SKM-1 (cell line): ENCODE data around the gene CALML5.

Experiments
- DNase-seq: peaks from one replicate; lab custom pipeline; 2025; ENCODE audit not compliant: unreplicated experiment; lab: John Stamatoyannopoulos, UW

CALML5 gene

DNA sequence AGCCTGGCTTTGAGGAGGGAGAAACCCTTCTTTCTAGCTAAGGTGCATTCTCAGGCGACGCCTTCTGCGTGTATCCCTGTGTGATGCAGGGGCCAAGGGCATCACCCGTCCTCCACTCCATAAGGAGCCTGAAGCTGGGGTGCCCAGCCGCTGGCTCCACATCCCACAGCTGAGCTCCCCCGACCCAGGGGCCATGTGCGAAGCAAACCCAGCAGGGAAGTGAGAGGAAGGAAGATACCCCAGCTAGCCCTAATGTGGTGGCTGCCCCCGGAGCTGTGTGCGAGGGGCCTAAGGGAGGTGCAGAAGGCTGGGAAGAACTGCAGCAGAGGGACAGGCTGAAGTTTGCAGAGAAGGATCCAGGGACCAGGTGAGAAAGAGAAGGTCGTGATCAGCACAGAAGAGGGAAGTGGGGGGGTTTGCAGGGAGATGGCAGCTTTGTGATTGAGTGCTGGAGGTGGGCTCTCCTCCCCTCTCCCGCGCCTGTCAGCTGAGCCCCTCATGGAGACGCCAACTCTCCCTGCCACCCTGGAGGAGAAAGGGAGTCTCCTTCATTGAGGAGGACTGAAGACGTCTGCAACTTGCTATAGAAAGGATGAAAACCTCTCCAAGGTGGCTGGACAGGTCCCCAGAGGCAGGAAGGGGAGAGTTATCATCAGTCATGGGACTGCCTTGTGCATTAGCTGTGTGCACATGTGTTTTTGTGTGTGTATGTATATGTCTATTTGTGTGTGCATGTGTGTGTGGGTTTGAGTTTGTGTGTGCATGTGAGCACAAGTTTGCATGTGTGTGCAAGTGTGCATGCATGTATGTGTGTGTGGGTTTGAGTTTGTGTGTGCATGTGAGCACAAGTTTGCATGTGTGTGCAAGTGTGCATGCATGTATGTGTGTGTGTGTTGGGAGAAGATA, 3.5 kb upstream of the CALML5 start:
- no peak for DNase-seq

DNA sequence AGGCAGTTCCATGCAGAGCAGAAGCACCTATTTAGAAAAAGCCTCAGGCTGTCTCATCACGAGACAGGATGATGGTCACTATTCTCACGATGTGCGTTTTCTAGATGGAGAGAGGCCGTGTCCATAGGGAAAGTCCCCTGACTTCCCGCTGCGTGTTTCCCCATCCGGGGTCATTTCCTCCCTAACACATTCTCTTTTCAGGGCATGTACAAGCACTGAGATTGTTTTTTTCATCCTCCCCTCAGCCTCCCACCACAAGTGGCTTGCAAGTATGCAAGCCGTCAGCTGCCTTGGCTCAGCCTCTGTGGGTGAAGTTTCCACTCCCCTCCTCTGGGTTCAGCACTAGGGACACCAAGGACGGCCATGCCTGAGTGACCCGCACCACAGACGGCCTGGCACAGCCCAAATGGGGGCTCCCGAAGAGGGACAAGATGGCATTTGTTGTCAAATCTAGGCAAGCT, 2.7 kb upstream of the CALML5 start:
- no peak for DNase-seq

DNA sequence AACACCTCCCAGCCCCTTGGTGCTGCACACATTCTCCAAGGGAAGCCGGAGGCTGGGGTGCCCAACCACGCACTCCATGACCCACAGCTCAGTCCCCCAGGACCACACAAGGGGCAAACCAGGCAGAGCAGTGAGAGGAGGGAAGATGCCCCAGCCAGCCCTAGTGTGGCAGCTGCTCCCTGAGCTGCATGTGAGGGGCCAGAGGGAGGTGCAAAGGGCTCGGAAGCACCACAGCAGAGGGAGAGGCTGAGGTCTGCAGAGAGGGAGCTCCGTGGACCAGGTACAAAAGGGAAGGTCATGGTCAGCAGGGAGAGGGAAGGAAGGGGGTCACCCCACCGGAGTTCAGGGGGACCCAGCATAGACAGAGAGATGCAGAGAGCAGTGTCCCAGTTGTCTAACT, 1.5 kb upstream of the CALML5 start:
- DNase-seq, result no peak

DNA sequence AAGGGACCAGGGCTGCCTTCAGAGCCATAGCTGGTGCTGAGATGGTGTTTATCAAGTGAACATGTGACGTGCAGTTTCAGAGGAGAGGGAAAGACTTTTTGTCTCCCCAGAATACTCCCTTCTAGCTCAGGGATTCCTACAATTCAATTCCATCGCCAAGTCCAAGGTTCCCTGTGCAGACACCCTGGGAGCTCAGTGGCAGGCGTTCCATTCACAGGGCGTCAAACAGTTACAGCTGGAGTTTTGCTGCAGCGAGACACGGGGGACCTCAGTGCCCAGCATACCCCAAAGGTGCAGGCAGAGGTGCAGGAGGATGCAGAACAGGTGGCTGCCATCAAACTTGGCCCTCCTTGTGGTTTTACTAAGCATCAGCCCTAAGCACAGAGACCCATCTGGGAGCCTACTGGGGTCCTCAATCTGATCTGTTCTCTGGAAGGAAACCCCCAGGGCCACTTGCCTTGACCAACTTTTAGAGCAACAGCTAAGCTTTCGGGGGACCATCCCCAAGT, 846 bp upstream of the CALML5 start:
- no peak for DNase-seq

DNA sequence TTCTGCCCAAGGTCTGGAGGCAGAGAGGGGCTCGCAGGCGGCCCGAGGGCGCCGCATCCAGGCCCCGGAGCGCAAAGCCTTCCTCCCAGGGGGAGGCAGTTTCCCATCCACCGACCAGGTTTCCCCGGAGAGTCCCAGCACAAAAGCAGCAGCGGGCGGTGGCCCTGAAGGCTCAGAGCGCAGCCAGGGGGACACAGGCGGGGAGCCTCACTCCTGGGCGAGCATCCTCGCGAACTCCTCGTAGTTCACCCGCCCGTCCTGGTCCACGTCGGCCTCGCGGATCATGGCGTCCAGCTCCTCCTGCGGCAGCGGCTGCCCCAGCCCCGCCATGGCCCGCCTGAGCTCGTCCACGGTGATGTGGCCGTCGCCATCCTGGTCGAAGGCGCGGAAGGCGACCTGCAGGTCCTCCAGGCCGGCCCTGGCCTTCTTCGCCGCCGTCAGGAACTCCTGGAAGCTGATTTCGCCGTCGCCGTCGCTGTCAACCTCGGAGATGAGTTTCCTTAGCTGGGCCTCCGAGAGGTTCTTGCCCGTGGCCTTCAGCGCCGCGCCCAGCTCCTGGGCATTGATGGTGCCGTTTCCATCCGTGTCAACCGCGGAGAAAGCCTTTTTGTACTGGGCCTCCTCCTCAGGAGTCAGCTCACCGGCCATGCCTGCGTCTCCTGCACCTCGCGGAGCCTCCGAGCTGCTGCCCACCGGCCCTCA, 428 bp downstream of the CALML5 start:
- no peak for DNase-seq

DNA sequence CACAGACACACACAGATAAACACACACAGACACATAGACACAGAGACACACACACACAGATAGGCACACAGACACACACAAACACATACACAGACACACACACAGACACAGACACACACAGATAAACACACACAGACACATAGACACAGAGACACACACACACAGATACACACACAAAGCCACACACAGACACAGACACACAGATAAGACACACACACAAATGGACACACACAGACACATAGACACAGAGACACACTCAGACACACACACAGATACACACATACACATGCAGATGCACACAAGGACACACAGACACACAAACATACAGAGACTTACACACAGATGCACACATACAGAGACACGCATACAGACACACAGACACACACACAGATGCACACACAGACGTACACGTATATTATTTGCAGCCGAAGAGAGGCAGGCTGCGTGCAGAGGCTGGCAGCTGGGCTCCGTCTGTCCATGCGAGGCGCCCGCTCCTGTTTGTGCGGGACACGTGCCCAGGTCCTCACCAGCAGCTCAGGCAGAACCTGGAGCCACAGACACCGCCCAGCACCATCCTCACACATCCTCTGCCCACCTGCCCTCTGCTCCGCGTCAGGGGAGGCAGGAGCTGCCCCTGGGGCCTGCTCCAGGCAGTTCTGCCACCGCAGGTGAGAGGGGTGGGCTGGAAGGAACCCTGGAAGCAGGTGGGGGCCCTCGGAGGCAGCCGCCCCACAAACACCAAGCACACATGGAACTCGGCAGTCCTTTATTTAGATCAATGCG, 1.2 kb downstream of the CALML5 start:
- DNase-seq, result no peak

DNA sequence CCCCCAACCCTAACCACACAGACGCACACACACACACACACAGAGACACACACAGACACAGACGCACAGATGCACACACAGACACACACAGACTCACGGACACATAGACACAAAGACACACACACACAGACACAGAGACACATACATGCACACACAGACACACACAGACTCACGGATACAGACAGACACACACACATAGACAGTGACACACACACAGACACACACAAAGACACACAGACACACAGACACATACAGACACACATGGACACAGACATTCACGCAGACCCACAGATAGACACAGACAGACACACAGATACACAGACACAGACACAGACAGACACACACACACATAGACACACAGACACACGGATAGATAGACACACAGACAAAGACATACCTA, 2.1 kb downstream of the CALML5 start:
- DNase-seq, result no peak

DNA sequence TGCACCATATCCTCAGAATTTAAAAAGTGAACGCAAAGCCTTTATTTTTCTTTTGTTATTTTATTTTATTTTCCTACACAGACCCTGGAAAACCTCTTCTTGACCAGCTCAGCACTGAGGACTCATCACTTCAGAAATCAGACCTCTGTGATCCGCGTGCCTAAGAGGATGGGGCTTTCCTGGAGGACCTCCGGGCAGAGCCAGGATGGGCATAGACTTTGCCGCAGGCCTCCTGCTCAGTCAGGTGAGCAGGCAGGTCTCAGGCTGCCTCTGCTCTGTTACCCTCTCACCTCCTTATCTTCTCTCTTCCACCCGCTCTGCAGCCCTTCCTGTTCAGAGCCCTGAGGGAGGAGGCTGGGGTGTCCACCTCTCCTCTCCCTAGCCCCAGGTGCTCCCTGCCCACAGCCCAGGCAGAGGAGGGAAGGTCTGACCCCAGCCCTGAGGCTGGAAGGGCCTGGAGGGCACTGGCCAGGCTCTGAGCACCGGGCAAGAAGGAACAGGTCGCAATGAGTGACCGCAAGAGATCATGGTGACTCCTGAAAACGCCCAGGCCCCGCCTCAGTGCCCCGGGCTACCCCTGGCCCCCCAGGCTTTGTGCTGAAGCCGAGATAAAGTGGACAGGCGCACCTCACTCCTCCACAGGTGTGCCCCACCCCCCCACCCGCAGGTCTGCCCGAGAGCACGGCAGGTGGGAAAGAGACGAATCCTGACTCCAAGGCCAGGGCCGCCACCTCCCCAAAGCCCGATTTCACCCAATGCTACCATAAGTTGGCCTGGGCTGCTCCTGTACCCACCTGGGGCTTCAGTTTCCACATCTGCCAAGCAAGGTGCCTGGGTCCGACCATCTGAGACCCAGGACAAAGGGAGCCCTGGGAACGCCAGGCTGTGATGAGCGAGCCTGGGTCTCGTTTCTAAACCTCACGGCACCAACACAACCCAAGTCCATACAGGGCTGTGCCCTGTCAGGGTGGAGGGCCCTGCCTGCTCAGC, 2.8 kb downstream of the CALML5 start:
- DNase-seq, result no peak

DNA sequence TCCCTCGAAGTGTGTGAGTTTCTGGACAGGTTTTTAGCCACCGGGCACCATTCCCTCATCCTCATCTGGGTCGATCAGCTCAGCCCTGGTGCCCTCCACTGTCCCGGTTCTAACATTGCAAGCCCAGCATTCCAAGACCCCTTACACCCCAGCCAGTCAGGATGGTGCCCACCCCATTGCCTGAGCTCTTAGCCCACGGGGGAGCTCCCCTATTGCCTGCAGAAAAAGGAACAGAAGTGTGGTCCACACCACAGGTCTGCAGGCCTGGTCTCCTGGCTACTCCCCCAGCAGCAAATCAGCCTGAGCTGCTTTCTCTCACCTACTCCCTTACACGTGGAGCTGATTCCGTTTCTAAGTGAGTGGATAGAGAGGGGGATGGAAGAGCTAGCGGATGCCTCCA, 4.8 kb downstream of the CALML5 start:
- no peak for DNase-seq

DNA sequence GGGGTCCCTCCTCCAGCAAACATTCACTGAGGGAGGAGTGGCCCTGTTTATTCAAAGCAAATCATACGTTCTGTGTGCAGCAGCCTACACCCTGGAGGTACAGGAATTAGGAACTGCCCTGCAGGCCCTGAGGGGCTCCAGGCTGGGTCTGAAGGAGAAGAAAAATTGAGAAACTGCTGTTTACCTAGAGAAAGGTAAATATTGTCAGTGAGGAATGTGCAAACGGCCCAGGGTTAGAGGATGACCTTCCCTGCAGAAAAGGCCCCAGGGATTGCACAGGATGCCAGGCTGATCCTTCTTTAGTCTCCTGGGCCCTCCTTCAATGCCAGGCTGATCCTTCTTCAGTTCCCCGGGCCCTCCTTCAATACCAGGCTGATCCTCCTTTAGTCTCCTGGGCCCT, 5.7 kb downstream of the CALML5 start:
- no peak for DNase-seq

DNA sequence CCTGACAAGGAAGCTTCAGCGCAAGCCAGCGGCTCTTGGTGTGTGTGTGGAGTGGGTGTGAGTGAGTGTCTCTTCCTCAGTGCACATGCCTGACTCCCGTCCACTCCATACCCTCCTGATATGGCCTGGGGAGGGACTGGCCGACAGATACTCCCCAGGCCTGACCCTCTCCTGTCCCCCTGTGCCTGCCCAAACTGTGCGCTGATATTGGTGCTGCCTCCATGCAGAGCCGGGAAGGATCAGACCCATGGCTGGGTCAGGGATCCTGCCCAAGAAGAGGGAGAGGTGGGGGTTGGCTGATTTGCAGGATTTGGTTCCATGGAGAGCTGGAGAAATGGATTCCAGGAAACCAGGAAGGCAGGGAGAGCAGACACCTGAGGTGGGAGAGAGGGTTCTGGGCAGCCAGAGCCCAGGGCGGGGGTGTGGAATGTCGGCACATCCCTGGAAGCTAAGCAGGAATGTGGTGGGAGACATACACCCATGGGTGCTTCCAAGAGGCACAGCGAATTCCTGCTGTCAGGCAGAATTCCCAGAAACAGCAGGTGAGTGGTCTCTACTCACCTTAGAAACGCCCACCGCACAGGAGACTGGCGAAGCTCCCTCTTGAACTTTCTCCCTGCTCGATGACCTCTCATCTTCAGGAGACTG, 6.3 kb downstream of the CALML5 start:
- DNase-seq, result no peak

DNA sequence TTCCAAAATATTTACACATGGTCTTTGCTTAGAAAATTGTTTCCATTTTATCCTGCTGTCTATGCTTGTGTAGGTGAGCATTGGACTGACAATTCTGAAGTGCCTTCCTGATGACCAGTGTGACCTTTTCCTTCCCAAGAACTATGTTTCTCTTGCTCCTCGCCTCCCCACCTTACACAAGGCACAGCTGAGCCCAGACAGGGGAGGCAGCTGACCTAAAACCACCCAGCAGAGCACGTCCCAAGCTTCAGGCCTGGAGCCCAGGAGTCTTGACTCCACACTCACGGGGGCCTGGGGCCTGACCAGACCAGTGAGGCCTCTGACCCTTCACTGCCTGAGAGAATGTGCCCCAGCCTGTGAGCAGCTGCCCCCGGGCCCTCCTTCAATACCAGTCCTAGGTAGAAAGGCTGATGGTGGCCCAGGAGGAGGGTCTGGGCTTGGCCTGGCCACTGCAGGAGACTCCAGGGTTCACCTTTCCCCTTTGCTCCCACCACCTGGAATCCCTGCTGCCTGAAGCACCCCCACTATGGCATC, 7.0 kb downstream of the CALML5 start:
- no peak for DNase-seq

DNA sequence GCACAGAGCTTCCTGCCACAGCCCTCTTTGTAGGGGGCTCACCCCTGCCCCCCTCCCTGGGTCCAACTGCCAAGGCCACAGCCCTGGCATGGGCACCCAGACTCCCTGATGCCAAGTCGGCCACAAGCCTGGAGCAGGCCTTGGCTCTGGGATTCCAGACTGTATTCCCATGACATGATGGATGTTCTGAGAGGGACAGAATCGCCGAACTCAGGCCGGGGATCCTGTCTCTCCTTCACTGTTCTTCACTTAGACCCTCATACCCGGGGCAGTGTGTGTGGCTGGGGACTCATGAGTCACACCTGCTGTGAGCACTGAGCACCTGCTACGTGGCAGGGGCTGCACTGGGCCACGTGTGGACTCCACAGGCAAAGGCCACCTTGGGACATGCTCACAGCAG, 7.9 kb downstream of the CALML5 start:
- DNase-seq, result no peak

DNA sequence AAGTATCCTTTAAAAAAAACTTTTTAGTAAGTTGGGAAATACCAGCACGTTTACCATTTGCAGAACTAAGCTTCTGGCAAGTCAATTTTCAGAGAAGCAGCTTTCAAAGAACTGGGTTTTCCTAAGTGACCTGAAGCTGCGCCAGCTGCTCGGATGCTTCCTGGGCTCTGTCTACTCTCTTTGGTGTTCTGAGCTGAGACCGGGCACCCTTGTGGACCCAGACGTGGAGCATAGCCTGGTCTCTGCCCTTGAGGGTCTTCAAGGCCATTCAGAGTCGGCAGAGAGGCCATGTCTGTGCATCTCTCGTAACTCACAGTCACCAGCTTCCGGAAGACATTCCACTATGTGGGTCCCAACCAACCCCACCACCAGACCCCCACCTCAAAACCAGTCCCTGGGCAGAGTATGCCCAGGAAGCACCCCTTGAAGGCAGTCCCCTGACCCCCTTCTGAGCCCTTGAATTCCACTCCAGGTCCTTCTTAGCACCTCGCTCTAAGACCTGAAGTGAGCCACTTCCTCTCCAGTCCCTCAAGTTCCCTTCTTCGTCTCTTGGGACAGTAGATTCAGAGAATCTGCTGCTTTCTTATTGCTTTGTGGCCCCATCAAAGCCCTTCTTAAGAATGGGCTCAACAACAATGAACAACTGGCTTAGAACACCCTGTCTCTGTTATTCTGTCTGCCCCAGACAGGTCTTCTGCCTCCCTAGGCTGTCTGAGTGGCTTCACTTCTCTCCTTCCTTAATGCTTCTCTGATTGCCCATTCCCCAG, 8.5 kb downstream of the CALML5 start:
- DNase-seq, result no peak

DNA sequence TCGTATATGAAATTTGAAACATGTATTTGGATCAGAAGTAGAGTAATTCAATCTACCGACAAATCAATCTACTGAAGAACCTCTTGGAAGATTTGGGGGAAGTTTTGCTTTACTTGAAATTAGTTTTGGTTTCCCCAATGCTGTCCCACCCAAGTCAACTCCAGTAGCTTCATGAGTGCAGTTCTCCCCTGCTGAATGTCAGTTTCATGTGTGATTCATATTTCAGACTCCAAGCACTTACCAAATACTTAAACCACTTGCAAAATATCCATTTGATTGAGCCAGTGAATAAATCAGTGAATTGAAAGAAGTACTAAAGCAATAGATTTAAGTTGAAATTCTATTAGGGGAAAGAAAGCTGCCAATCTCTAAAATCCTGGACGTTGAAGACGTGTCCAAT, 9.3 kb downstream of the CALML5 start:
- no peak for DNase-seq

DNA sequence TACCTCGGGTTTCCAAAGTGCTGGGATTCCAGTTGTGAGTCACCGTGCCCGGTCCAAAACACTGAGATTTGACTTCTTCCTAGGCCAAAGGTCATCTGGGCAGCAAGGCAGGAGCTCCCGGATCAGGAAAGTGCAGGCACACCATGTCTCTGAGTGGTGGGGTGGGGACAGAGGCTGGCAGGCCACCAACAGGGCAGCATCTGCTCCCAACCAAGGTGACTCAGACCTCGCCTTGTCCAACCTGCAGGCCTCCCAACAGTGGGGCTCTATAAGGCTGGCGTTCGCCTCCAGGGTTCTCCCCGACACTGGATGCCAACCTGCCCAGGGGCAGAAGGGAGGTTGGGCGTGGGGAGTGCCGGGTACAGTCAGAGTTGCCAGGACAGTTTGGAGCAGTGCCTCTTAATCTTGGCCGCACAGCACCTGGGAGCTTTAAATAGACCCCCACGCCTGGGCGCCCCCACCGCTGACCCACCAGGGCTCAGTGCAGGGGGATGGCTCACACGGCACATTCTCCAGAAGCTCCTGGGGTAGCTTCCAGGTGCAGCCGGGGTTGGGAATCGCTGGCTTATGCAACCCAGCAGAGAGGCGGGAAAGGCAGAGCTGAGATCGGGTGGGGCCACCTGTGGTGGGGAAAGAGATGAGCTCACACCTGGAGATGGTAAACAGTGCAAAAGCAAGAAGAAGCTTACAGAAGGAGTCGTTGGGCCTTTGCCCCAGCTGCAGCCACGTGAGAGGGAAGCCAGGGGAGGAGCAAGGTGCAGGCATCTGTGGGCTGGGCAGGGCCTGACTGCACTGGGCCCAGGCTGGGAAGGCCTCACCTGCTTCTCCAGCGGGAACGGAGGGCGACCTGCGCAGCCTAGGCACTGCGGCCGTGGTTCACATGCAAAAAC, 10.9 kb downstream of the CALML5 start:
- DNase-seq, result no peak

DNA sequence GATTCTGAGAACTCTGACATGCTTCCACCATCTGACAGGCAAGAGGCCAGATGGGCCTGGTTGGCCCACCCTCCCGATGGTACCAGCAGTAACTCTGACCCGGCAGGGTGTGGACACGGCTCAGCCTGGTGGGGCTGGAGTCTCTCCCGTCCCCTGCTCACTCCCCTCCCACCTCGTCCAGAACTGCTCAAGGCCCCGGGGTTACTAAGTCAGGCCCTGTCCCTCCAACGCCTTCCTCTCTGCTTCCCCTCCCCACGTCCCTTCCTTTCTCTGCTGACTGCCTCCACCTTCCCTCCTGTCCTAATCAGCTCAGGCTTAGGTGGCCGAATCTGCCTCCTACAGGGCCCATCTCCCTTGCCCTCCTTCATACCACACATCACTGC, 12.5 kb downstream of the CALML5 start:
- DNase-seq, result no peak
